Measurements from ENCODE around the gene ENKD1.
"Not testable (repeated sequence)": the region's sequence is repeated elsewhere in the genome, so short reads cannot be mapped to it uniquely, and the experiment has no call there.

ENKD1 gene, protein sequence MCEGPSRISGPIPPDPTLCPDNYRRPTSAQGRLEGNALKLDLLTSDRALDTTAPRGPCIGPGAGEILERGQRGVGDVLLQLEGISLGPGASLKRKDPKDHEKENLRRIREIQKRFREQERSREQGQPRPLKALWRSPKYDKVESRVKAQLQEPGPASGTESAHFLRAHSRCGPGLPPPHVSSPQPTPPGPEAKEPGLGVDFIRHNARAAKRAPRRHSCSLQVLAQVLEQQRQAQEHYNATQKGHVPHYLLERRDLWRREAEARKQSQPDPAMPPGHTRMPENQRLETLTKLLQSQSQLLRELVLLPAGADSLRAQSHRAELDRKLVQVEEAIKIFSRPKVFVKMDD

GRCh38 chr16:67666559-67667452, at the start of gene ENKD1, which contains the start of gene C16orf86:
TSS of gene ENKD1 (minus strand) at chr16:67666750. CDS start at chr16:67666442, 308 bp downstream.
TSS of gene C16orf86 (plus strand) at chr16:67666814. CDS start at chr16:67666971, 157 bp downstream.
- DNase-seq (ENCODE audit: low spot score), result peak; percentile 94

GRCh38 chr16:67716097-67716496, 49.5 kb upstream of the ENKD1 start:
- DNase-seq (ENCODE audit: low spot score), result no peak

- DNase-seq (ENCODE audit: low spot score), result no peak
Observed at GRCh38 chr16:67714522-67714921, 48.0 kb upstream of the ENKD1 start.

- DNase-seq (ENCODE audit: low spot score), result no peak
Observed at GRCh38 chr16:67713647-67714273, 47.2 kb upstream of the ENKD1 start.

DNA sequence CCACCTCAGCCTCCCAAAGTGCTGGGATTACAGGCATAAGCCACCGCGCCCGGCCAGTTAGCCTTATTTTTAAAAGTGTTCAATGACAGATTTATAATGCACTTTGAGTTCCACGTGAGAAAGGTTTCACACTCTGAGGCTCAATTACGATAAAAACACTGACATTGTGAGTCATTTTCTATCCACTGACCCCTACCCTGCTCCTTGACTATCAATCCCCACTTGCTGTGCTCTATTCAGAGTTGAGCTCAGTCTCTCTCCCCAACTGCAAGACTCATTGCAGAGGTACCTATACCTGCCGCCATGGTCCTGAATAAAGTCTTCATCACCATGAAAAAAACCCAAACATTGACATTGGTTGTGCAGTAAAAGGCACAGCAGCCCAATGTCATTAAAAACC, 44.1 kb upstream of the ENKD1 start:
- DNase-seq (ENCODE audit: low spot score), result no peak

DNA sequence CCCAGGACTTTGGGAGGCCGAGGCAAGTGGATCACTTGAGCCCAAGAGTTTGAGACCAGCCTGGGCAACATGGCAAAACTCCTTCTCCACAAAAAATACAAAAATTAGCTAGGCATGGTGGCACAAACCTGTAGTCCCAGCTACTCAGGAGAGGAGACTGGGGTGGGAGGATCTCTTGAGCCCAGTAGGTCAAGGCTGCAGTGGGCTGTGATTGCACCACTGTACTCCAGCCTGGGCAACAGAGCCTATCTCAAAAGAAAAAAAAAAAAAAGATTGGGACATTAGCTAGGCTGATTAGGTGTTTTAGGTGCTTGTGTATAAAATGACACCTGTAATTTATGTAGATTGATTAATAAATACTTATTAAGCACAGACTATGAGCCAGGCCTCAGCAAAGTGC, 42.5 kb upstream of the ENKD1 start:
- no peak for DNase-seq (ENCODE audit: low spot score)

DNA sequence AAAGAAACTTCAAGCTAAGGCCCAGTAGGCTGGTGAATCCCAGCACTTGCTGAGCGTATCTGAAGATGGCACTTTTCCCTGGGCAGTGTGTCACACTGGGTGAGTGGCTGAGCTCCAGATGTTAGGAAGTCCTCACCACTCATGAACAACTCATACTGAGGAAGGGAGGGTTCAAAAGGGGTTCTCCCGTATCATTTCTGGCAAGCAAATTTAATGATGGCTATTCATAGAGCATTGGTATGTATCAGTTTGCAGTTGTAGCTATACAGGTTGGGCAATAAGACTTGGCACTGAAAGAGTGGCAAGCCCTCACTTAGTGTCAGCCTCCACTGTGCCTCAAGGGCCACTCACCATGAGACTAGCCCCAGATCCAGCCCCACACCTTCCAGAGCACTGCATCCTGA, 41.8 kb upstream of the ENKD1 start:
- no peak for DNase-seq (ENCODE audit: low spot score)

- no peak for DNase-seq (ENCODE audit: low spot score)
Observed at GRCh38 chr16:67707790-67708189, 41.2 kb upstream of the ENKD1 start.

DNA sequence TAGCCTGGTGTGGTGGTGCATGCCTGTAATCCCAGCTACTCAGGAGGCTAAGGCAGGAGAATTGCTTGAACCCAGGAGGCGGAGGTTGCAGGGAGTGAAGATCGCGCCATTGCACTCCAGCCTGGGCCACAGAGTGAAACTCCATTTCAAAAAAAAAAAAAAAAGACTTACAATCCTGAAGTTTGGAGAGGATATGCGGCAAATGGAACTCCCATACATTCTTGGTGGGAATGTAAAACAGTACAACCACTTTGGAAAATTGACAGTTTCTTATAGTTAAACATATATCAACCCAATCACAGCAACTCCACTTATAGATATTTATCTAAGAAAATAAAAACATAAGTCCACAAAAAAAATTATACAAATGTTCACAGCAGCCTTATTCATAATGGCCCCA, 40.7 kb upstream of the ENKD1 start:
- DNase-seq (ENCODE audit: low spot score), result no peak

DNA sequence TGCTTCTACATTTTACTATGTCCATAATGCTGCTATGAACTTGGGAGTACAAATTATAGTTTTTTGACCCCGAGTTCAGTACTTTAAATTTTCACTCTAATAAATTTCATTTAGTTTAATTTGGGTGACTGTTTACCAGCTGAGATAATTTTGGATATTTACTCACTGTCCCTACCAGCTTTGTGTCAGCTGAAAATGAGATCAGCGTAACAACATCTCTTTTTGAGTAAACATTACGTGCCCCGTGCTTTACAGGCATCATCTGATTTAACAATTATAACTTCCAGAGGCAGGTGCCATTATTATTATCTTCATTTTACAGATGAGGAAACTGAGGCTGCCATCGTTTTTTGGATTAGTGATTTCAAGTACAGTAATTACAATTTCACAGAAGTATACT, 37.6 kb upstream of the ENKD1 start:
- DNase-seq (ENCODE audit: low spot score), result no peak

DNA sequence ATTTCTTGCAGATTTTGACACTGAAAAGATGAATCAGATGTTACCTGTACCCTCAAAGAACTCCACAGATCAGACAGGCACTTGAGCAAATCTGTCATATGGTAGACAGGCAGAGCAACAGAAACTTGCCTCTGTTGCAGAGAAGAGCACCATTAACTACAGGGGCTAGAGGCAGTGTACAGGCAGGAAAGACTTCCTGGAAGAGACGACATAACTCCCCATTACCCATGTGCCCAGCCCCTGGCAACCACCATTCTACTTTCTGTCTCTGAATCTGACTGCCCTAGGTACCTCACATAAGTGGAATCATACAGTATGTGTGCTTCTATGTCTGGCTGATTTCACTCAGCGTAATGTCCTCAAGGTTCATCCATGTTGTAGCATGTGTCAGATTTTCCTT, 37.1 kb upstream of the ENKD1 start:
- no peak for DNase-seq (ENCODE audit: low spot score)

DNA sequence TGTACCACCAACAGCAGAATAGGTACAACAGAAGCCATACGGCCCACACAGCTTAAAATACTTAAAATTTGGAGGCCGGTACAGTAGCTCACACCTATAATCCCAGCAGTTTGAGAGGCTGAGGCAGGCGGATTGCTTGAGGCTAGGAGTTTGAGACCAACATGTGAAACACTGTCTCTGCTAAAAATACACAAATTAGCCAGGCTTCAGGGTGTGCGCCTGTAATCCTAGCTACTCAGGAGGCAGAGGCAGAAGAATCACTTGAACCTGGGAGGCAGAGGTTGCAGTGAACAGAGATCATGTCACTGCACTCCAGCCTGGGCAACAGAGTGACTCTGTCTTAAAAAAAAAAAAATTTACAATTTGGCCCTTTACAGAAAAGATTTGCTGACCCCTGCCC, 35.6 kb upstream of the ENKD1 start:
- DNase-seq (ENCODE audit: low spot score), result no peak

DNA sequence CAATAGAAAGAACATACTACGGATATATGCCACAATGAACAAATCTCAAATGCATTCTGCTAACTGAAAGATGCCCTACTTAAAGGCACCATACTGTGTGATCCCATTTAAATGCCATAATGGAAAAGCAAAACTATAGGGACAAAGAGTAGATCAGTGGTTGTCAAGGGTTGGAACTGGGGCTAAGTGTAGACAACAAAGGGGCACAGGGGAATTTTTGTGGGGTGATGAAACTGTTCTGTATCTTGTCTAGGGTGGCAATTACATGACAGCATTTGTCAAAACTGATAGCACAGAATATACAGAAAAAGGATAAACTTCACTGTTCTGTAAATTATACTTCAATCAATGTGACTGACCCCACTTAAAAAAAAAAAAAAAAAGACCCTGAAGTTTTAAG, 34.9 kb upstream of the ENKD1 start:
- no peak for DNase-seq (ENCODE audit: low spot score)

- no peak for DNase-seq (ENCODE audit: low spot score)
Observed at GRCh38 chr16:67699265-67699664, 32.7 kb upstream of the ENKD1 start.

GRCh38 chr16:67697422-67698185, 31.1 kb upstream of the ENKD1 start:
- DNase-seq (ENCODE audit: low spot score), result no peak

DNA sequence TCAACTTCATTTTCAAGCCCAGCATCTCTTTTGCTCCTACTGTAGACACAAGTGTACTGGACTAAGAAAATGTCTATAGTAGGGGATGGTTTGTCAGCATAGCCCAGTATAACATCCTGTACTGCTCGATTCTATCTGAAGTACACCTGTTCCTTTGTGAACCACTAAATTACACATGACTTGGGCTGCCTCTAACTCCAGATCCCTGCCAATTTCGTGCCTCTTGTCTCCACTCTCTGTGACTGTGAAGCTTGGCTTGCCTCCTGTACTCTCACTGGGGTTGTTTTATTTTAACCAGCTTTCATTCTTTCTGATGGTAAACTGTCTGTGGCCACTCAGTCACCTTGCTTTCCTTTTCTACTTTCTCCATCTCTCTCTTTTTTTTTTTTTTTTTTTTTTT, 28.1 kb upstream of the ENKD1 start:
- DNase-seq (ENCODE audit: low spot score), result no peak

GRCh38 chr16:67693517-67694285, 27.2 kb upstream of the ENKD1 start:
- DNase-seq (ENCODE audit: low spot score), result not testable (repeated sequence)

GRCh38 chr16:67685388-67686112, 19.0 kb upstream of the ENKD1 start:
- peak; percentile 34 for DNase-seq (ENCODE audit: low spot score)

GRCh38 chr16:67683767-67684166, 17.2 kb upstream of the ENKD1 start:
- DNase-seq (ENCODE audit: low spot score), result no peak

All from germinal center (tissue), 1 donor.